Duodenal mucosa (tissue), 2 donors: ENCODE data around the gene OGA.
"Not testable (repeated sequence)": the region's sequence is repeated elsewhere in the genome, so short reads cannot be mapped to it uniquely, and the experiment has no call there.

Experiments
- H3K27ac ChIP-seq: one replicate; pipeline ENCODE4 v1.7.0; 2013; ENCODE audit warnings: low read depth, low read length
- H3K27me3 ChIP-seq, 2 donors: one replicate each; pipeline ENCODE4 v1.7.0; 2013; ENCODE audit warnings: low read length in 2 of 2, control low read depth in 1 of 2; ENCODE audit not compliant: insufficient read depth in 2 of 2, control insufficient read depth in 1 of 2
- H3K36me3 ChIP-seq, 2 donors: one replicate each; pipeline ENCODE4 v1.7.0; 2013; ENCODE audit warnings: low read length in 2 of 2, control low read depth in 1 of 2; ENCODE audit not compliant: insufficient read depth in 2 of 2, control insufficient read depth in 1 of 2
- H3K4me1 ChIP-seq, 2 donors: one replicate each; pipeline ENCODE4 v1.7.0; 2013; ENCODE audit warnings: low read length in 2 of 2, control low read depth in 1 of 2; ENCODE audit not compliant: insufficient read depth in 2 of 2, control insufficient read depth in 1 of 2
- H3K4me3 ChIP-seq, 2 donors: one replicate each; pipeline ENCODE4 v1.7.0; 2013; ENCODE audit warnings: low read length in 2 of 2, low read depth in 1 of 2
- H3K9ac ChIP-seq, 2 donors: one replicate each; pipeline ENCODE4 v1.7.0; 2013; ENCODE audit warnings: low read length in 2 of 2, low read depth in 1 of 2
- H3K9me3 ChIP-seq, 2 donors: one replicate each; pipeline ENCODE4 v1.7.0; 2013; ENCODE audit warnings: low read length in 2 of 2, control low read depth in 1 of 2; ENCODE audit not compliant: control insufficient read depth in 1 of 2

OGA gene

GRCh38 chr10:101807158-101807557, 11.1 kb downstream of the OGA start:
- H3K27ac ChIP-seq: no peak overlapping the region

GRCh38 chr10:101803511-101803910, 14.7 kb downstream of the OGA start:
- H3K4me1 ChIP-seq: no peaks in the 10 kb centered on the region
- no peak overlapping the region for H3K9ac ChIP-seq
- no peak overlapping the region for H3K4me3 ChIP-seq
- no peak overlapping the region for H3K27ac ChIP-seq
- no peaks in the 10 kb centered on the region for H3K9me3 ChIP-seq
- H3K27me3 ChIP-seq: no peaks in the 10 kb centered on the region
- peaks cover 35 to 93% of the 10 kb centered on the region in 2 donors for H3K36me3 ChIP-seq

More at GRCh38 chr10:101807158-101807557, 11.1 kb downstream of the OGA start:
- Histone ChIP-seq H3K4me1 (no peaks in the 10 kb centered on the region), H3K9ac (no peak overlapping the region), H3K36me3 (peaks cover 26 to 88% of the 10 kb centered on the region in 2 donors), H3K9me3 (no peaks in the 10 kb centered on the region), H3K27me3 (no peaks in the 10 kb centered on the region), H3K4me3 (no peak overlapping the region)

- Histone ChIP-seq H3K9ac (no peak overlapping the region), H3K27me3 (no peaks in the 10 kb centered on the region), H3K4me3 (no peak overlapping the region), H3K4me1 (no peaks in the 10 kb centered on the region), H3K36me3 (peaks cover 61 to 94% of the 10 kb centered on the region in 2 donors), H3K27ac (no peak overlapping the region), H3K9me3 (no peaks in the 10 kb centered on the region)
Observed at GRCh38 chr10:101797403-101798059, 20.7 kb downstream of the OGA start.

- Histone ChIP-seq H3K9me3 (no peaks in the 10 kb centered on the region), H3K36me3 (peaks cover 48 to 84% of the 10 kb centered on the region in 2 donors), H3K27me3 (no peaks in the 10 kb centered on the region), H3K4me1 (no peaks in the 10 kb centered on the region), H3K9ac (no peak overlapping the region), H3K27ac (no peak overlapping the region), H3K4me3 (no peak overlapping the region)
Observed at GRCh38 chr10:101793526-101793925, 24.7 kb downstream of the OGA start.

- H3K9ac ChIP-seq: no peak overlapping the region
Observed at GRCh38 chr10:101789686-101790085, 28.6 kb downstream of the OGA start.

DNA sequence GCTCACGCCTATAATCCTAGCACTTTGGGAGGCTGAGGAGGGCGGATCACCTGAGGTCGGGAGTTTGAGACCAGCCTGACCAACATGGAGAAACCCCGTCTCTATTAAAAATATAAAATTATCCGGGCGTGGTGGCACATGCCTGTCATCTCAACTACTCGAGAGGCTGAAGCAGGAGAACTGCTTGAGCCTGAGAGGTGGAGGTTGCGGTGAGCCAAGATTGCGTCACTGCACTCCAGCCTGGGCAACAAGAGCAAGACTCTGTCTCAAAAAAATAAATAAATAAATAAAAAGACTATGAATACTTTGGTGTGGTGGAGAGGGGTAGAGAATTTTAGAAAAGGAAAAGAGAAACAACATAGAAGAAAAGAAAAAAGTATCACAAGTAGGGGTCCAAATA, 29.0 kb downstream of the OGA start:
- H3K9ac ChIP-seq, H3K27me3 ChIP-seq, H3K4me3 ChIP-seq, H3K4me1 ChIP-seq, H3K27ac ChIP-seq, H3K9me3 ChIP-seq: not testable (repeated sequence)
- peaks cover 38 to 83% of the 10 kb centered on the region in 2 donors for H3K36me3 ChIP-seq

More at GRCh38 chr10:101789686-101790085, 28.6 kb downstream of the OGA start:
- H3K27me3 ChIP-seq: no peaks in the 10 kb centered on the region
- no peaks in the 10 kb centered on the region for H3K9me3 ChIP-seq
- no peak overlapping the region for H3K27ac ChIP-seq
- H3K4me1 ChIP-seq: no peaks in the 10 kb centered on the region
- peaks cover 40 to 81% of the 10 kb centered on the region in 2 donors for H3K36me3 ChIP-seq
- no peak overlapping the region for H3K4me3 ChIP-seq

DNA sequence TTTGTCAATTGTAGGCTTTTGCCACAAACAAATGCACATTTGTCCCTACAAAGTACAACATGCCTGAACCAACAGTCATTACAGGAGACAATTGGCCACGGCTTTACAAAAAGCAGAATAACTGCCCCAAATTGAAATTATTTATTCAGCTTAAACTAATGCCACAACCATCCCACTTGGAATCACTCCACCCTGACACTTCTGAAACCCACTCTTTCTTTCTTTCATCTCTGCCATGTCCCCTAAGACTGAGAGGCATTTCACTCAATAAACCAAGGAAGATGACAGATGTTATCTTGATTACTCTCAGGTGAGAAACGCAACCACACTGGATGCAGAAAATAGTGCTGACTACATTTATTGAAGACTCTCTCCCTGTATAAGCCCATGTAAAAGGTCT, 32.4 kb downstream of the OGA start:
- H3K4me1 ChIP-seq: peaks cover 18 to 23% of the 10 kb centered on the region in 2 donors
- H3K27ac ChIP-seq: no peak overlapping the region
- H3K9me3 ChIP-seq: no peaks in the 10 kb centered on the region
- no peak overlapping the region for H3K4me3 ChIP-seq
- peaks cover 16 to 53% of the 10 kb centered on the region in 2 donors for H3K36me3 ChIP-seq
- no peaks in the 10 kb centered on the region for H3K27me3 ChIP-seq
- H3K9ac ChIP-seq: no peak overlapping the region

- no peak overlapping the region for H3K27ac ChIP-seq
- H3K4me3 ChIP-seq: no peak overlapping the region
- no peak overlapping the region for H3K9ac ChIP-seq
- H3K36me3 ChIP-seq: peaks cover 16 to 47% of the 10 kb centered on the region in 2 donors
- H3K27me3 ChIP-seq: no peaks in the 10 kb centered on the region
- H3K4me1 ChIP-seq: peaks cover 21 to 31% of the 10 kb centered on the region in 2 donors
- no peaks in the 10 kb centered on the region for H3K9me3 ChIP-seq
Observed at GRCh38 chr10:101784558-101784957, 33.7 kb downstream of the OGA start.

- H3K4me3 ChIP-seq: peak overlapping the region; percentile 65 to 87
- peaks cover 27 to 40% of the 10 kb centered on the region in 2 donors for H3K4me1 ChIP-seq
- H3K9me3 ChIP-seq: no peaks in the 10 kb centered on the region
- peak overlapping the region; percentile 64 for H3K9ac ChIP-seq
- H3K36me3 ChIP-seq: peaks cover 16 to 39% of the 10 kb centered on the region in 2 donors
- no peaks in the 10 kb centered on the region for H3K27me3 ChIP-seq
- H3K27ac ChIP-seq: no peak overlapping the region
Observed at GRCh38 chr10:101783736-101784118, 34.5 kb downstream of the OGA start.

- Histone ChIP-seq H3K36me3 (peaks cover 16 to 34% of the 10 kb centered on the region in 2 donors), H3K9me3 (no peaks in the 10 kb centered on the region), H3K4me1 (peaks cover 34 to 46% of the 10 kb centered on the region in 2 donors), H3K27ac (no peak within 1 kb of the TSS), H3K27me3 (peaks cover 3 to 5% of the 10 kb centered on the region in 2 donors), H3K9ac (peak within 1 kb of the TSS; percentile 64 to 74), H3K4me3 (peak within 1 kb of the TSS; percentile 65 to 87)
Observed at GRCh38 chr10:101782811-101783735, 35.2 kb downstream of the OGA start, which contains the start of gene NPM3. NPM3 (minus strand) TSS chr10:101783446; CDS start chr10:101783390, 56 bp downstream.
